NCI-H460 (cell line): Measurements from ENCODE around the gene LSM4. TPM values are rescaled to one million over a fixed set of nuclear protein-coding genes. Genes with fewer than 3 reads are reported as not detected.
A peak's percentile ranks its signal among the peaks of the same experiment; 100 is the strongest.

ENCODE experiments used
- DNase-seq: peaks from one replicate; pipeline ENCODE4 v3.0.0-alpha.2; 2016; ENCODE audit warnings: low read depth; ENCODE audit errors: extremely low read depth
- total RNA-seq: library from RNA; depleted of rRNA; stranded (reverse); fragments of >200 nt; shearing (Covaris generic); gene quantifications from 2 replicates; pipeline ENCODE4 v1.2.3, GENCODE V29; 2014

Gene LSM4
- total RNA-seq, 1 experiment from 2014 or later = 207 TPM

DNA sequence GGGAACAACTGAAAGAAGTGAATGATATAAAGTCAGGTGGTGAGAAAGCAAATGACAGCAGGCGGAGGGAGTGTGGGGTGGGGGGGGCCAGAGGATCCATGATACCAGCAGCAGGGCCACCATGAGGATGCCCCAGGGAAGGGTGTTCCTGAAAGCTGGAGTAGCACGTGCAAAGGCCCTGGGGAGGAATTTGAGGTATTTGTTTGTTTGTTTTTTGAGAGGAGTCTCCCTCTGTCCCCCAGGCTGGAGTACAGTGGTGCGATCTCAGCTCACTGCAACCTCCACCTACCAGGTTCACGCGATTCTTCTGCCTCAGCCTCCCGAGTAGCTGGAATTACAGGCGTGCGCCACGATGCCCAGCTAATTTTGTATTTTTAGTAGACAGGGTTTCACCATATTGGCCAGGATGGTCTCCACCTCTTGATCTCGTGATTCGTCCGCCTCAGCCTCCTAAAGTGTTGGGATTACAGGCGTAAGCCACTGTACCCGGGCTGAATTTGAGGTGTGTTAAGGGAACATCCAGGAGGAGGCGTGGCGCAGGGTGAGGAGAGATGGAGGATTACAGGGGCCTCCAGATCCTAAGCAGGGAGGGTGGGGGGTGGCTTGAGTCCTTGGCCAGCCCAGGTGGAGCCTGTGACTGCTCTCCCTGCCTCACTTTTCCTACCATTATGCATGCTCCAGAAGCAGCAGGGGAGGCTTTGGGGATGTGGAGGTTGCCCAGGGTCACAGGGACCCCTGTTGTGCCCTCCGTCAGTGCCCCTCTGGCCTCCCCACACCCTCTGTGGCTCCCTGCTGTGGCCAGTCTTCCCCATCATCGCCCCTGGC, 29.0 kb downstream of the LSM4 start:
- no peak for DNase-seq

DNA sequence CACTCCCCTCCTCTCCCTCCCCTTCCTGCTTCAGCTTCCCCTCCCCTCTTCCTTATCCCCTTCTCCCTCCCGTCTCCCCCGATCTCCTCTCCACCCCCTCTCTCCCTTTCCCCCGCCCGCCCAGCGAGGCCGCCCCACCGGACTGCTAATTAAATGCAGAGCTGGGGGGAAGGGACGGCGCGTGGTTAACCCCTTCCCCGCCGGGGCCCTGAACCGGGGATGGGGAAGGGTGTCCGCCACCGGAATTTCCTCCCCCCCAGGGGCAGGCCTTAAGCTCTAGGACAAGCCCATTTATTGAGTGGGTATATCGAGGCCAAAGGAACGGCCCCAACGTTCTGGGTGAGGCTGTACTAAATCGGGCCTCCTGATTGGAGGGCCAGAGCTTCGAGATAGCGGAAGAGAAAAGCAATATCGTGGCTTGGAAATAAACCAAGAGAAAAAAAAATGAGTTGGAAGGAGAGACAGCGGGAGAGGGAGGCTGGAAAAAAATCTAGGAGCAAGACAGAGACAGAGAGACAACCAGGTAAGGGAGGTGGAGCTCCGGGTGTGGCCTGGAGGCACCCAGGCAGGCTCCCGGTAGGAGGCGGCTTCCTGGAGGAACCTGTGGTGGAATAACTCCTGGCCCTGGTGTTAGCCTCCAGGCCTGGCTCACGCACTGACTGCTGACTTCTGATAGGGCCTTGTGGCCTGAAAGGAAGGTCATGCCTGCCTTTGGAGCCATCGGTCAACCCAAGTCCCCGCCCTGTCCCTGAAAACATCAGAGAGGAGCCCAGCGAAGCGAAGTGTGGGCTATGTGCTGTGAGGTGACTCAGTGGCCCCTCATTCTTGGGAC, 29.9 kb downstream of the LSM4 start:
- peak; percentile 64 for DNase-seq

DNA sequence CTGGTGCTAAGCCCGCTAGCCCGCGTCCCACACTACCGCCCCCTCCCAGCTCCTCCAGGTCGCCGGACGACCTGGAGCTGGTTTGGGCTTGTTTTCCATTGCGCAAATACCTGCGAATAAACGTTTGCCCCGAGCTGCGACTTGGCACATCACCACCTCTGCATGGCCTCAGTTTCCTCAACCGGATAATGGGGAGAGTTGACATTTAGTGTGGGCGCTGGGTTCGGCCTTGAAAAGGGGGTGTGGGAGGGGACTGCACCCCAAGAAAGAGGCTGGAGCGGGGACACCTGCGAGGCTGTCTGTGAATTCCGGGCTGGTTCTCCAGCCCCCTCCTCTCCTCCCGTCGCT, 30.4 kb downstream of the LSM4 start:
- no peak for DNase-seq

DNA sequence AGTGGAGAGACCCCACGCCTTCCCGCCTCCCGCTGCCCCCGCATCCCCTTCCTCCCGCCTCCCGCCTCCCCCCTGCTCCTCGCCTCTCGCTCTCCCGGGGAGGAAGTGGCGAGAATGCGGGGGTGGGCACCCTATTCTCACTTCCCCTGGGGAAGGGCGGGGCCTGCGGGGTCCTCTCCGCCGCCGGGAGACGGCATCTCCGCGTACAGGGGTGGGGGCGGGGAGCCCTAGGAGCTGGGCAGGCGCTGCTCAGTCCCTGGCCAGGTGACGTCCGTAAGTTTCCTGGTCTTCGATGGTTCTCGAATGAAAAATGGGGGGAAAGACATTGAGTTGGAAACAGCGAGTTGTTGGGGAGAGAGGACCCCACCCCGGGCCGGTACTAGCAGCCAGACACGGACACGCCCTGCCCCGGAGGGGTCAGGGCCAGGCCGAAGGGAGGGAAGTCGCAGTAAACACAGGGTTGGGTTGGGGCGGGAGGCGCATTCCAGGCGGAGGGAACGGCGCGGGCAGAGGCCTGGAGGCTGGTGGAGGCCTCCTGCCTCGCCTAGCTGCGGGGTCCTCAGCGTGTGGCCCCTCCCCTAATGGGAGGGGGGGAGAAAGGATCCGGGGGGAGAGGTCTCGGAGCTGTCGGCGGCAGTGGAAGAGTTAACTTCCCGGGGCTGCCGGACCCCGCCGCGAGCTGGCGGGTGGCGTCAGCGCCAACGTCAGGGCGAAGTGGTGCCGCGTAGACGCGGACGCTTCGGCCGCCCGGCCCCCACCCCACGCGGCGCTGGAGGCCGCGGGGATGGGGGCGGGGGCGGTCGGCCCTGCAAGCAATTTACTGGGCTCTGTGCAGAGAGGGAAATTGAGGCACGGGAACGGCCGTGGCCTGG, 31.1 kb downstream of the LSM4 start:
- peak; percentile 69 for DNase-seq

DNA sequence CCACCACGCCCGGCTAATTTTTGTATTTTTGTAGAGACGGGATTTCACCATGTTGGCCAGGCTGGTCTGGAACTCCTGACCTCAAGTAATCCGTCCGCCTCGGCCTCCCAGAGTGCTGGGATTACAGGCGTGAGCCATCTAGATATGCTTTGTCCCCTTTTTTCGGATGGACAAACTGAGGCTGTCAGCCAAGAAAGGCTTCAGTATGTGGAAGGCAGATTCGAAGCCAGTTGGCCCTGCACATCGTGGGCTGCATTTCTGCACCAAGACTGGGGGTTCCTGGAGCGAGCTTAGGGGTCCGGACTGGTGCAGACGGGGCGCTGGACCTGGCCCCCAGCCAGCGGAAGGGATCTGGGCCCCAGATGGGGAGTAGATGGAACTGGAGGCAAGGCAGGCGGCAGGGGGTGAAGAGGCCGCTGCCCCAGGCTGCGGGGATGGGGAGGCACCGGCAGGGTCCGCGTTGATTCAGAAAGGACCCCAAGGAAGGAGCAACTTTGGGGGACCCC, 31.8 kb downstream of the LSM4 start:
- no peak for DNase-seq

DNA sequence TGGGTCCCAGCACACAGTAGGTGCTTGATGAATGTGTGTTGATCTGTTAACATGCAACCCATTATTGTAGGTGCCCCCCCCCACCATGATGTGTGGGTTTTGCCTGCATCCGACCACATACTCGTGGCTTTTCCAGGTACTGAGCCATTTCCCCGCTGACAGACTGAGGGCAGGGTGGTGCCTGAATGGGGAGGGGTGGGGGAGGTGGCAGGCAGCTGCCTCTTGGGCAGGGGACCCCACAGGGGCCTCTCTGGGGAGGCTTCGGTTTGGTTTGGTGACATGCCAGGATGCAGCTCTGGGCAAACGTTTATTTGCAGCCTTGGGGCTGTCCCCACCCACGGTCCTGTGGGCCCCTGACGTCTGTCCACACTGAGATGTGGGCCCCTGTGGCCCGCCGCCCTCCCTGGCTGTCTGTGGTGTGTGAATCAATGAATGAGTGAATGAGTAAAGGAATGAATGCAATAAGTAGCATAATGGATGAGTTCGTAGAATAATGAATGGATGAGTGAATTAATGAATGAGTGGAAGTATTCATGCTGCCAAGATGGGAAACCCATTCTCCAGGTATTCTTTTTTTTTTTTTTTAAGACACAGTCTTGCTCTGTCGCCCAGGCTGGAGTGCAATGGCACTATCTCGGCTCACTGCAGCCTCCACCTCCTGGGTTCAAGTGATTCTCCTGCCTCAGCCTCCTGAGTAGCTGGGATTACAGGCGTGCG, 32.4 kb downstream of the LSM4 start:
- no peak for DNase-seq

DNA sequence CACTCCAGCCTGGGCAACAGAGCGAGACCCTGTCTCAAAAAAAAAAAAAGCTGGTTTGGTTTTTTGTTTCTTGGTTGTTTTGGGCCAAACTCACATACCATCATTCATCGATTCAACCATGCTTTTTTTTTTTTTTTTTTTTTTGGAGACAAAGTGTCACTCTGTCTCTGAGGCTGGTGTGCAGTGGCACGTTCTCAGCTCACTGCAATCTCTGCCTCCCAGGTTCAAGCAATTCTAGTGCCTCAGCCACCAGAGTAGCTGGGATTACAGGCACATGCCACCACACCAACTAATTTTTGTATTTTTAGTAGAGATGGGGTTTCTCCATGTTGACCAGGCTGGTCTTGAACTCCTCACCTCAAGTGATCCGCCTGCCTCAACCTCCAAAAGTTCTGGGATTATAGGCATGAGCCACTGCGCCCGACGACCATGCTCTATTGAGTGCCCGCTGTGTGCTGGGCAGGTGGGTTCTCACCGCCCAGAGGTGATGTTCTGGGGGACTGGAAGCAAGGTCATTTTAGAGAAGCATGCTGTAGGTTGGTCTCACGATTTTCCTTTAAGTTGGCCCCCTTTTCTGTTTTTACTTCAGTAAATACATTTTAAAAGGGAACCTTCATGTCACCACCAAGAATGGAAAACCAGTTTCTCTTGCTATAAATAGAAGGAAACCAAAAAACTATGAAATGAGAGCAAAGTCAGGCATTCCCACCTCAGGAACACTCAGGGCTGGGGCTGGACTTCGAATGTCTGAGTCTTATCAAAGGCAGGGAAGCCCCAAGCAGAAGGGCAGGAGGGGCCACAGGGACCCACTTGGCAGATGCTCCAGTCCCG, 33.2 kb downstream of the LSM4 start:
- no peak for DNase-seq

DNA sequence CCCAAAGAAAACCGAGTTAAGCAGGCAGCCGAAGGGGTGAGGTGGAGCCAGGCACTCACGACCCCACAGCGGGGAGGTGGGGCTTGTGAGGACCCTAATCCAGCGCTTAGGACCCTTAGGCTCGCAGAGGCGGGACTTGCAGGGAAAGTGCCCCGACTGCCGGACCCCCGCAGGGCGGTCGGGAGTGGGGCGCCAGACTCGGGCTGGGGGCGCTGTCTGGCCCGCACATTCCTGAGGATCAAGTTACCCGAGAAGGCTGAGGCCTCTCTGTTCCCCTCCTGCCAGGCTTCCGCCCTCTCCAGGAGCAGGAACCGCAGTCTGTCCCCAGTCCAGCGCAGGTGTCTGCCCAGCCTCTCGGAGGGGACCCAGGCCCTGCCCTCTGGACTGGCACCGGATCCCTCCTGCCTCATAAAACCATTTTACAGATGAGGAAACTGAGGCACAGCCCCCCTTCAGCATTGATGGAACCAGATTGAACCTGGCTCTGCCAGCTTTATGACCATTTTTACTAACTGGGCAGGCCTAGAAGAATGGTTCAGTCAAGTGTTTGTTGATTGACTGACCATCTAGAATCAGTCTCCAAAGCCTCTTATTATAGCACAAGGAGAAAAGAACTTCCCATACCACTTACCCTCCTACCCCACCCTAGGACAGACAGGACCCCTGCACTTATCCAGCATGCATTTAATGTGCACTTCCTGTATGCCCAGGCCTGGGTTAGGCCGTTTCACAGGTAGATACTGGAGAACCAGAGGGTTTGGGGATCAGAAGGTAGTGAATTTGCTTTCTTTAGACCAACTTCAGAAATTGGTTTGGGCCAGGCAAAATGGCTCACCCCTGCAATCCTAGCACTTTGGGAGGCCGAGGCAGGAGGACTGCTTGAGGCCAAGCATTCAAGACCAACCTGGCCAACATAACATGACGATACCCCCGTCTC, 34.8 kb downstream of the LSM4 start:
- no peak for DNase-seq

DNA sequence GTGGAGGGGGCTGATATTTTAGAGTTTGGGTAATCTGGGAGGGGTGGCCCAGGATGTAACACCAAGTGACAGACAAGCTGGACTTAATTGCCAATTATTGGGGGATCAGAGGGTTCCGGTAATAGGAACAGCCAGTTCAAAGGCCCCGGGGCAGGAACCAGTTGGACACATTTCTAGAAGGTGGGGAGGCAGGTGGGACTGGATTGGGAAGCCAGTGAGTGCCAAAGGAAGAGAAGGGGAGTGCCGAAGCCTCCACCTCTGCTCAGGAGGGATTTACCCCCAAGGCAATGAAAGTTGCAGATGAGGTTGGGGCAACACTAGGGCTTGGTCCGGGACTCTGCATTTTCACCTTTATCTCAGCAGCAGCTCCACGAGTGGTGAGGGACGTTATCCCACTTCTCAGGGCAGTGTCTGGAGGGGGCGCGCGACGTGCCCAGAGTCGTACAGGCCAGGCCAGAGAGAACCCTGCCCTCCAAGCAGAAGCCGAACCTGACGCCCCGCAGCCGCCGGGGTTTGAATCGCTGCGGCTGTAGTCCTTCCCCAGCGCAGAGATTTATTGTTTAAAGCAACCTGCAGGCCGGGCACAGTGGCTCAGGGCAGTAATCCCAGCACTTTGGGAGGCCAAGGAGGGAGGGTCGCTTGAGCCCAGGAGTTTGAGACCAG, 35.8 kb downstream of the LSM4 start:
- DNase-seq = no peak

DNA sequence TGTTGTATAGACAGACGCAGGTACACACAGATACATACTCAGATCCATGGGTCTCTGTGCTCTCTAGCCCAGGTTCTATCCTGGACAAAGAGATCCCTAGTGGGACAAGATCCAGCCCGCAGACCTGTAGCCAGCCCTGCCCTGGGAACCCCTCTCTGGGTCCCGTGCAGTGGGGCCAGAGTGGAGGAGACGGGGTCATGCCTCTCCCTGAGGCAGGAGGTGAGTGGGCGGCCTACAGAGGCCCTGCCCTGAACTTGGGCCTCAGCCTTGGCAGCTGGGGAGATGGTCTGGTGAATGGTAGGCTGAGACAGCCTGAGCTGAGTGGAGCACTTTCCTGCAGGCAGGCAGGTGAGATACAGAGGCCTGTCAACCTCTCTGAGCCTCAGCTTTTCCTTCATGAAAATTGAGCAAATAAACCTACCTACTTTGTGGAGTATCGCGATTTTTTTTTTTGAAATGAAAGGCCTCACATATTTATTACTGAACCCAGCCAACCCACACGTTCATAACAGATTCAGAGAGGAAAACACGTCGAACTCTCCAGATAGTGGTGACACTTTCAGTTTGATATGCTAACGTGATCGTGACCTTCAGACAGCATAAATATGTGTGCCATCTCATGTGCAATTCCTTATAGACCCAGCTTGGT, 38.0 kb downstream of the LSM4 start:
- no peak for DNase-seq

DNA sequence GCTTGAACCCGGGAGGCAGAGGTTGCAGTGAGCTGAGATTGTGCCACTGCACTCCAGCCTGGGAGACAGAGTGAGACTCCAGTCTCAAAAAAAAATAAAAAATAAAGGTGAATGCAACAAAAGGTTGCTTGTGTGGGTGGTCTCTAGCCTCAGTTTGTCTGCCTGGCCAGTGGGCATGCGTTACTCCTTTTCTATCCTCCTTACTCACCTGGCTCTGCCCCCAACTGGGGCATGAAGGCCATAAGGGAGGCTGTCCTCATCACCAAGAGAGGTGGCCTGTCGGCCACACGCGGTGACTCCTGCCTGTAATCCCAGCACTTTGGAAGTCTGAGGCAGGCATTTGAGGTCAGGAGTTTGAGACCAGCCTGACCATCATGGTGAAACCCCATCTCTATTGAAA, 39.5 kb downstream of the LSM4 start:
- DNase-seq = no peak

DNA sequence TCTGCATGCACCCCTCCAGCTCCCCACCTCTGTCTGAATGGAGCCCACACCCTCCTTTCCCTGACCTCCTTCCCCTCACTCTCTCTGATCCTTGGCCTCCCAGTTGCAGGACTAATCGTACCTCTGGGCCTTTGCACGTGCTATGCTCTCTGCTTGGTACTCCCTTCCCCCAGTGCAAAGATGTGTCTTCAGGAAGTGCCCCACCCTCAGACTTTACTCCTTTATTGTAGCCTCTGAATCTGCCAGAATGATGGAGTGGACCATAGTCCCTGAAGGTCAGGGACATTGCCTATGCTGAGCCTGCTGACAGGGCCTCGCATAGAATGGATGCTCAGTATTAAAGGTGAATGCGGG, 40.1 kb downstream of the LSM4 start:
- DNase-seq = no peak

DNA sequence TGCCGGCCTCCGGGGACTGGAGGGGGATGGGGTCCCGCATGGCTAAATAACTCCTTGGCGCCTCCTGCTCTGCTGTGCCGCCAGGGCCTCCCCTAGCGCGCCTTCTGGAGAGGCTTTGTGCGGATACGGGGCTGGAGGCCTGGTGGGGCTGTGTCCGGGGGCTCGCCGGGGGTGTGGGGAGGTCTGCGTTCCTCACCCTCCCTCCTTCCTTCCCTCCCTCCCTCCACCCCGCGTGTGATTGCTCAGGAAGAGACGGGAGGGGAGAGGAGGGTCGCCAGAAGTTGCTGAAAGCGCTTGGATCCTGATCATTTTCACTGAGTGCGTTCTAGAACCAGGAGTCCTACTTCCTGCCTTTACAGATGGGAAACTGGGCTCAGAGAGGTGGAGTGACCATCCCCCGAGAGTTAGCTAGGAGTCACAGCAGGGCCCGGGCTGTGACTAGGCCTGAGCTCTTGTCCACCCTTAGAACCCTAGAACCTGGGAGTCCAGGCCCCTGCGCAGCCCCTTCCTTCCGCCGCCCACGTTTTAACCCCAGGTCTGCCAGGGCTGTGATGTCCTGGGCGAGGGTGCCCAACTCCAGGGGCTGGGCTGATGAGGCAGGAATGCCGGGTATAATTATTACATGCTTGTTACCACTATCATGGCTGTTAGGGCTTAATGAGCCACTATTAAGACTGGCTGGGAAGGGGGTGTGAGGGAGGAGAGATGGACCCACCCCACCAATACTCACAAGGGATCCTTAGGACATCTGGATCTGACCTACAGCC, 40.7 kb downstream of the LSM4 start:
- DNase-seq = no peak

DNA sequence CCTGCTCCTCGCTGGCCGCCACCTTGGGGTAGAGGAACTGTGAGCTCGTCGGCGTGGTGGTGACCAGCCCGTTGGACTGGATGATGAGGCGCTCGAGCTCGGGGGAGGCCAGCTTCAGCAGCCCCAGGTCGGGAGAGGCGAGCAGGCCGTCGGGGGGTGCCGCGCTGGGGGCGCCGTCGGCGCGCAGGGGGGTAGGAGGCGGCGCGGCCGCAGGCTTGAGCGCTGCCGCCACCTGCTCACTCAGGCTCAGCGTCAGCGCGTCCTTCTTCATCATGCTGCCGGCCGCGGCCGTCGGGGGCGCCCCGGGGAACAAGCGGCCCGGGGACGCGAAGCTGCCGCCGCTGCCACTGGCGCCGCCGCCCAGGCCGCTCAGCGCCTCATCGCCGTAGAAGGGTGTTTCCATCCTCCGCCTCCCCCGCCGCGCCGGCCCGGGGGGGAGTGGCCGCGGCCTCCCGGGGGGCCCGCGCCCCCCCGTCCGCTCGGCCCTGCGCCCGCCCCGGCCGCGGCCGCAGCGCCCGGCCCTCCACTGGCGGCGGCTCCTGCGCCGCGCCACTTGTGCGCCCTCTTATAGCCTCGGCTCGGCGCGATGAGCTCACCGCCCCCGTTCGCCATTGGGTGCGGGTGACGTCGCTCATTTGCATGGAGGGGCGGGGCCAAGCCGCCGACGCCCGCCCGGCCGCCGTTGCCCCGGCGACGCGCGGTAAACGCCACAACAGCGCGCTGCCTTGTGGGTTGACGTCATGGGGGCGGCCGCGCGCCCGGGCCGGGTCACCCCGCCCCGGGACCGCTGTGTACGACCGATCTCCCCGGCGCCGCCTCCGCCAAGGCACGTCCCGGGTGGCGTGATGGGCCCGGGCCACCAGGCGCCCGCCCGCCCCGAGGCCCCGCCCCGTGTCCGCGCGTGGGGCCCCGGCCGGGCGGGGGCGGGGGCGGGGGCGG, 41.5 kb downstream of the LSM4 start, which contains the start of gene JUND:
Gene JUND, minus strand, starts transcription at position 541 of the 939 bp plus-strand sequence. Its CDS starts 138 bp downstream, at position 403.
- DNase-seq = peak; percentile 92
